Occipital lobe (tissue), 2 donors: Measurements from ENCODE around the gene SCML1. TPM values are rescaled to one million over a fixed set of nuclear protein-coding genes. Genes with fewer than 3 reads are reported as not detected.

Experiments
- DNase-seq: peaks from one replicate; lab custom pipeline; 2025; lab: John Stamatoyannopoulos, UW
- total RNA-seq: library from RNA; depleted of rRNA; stranded (reverse); fragments of >200 nt; gene quantifications from one replicate; pipeline ENCODE4 v1.2.3, GENCODE V29; 2014

Gene SCML1
- total RNA-seq, 1 donor from 2014 or later: 5.6 TPM

DNA sequence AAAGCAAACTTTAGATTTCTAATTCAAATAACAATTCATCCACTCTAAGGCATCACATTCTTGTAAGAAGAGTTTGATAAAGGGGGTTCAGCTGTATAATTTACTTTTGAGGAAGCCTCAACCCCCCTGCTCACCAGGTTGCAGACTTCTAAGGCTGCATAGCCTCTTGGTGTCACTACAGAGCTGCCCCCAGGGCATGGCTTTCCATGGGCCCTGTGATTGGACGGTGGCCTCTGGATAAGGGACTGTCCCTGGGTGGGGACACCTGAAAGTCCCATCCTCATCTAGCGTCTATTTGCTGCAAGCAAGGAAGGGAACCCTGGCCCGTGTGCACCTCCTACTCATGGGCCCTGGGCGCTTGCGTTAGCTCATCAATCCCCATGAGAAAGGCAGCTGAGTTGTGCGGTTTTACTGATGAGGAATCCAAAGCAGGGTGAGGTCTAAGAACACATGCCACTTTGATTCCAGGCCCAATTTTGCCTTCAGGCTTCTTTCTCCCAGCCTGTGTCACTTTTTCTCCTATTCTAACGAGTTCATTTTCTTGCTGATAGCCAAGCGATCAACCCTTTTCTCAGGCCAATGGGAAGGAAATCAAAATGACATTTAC is 51.8 kb downstream of the SCML1 start:
- DNase-seq: no peak

DNA sequence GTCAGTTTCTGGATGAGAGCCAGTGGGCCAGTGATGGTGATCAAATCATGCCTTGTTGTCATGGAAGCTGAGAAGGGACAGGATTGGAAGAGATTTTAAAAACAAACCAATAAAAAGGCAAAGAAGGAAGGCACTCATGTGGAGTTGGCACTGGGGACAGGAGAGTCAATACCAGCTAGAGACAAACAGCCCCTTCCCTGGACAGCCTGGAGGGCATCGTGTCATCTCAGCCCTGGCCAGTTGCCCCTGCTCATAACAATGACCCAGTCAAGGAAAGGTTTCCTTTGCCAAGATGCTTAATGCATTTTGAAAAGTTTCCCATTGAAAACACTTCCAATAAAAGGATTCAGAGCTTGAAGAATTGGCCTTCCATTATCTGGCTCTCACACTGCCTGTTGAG is 55.5 kb downstream of the SCML1 start:
- no peak for DNase-seq

DNA sequence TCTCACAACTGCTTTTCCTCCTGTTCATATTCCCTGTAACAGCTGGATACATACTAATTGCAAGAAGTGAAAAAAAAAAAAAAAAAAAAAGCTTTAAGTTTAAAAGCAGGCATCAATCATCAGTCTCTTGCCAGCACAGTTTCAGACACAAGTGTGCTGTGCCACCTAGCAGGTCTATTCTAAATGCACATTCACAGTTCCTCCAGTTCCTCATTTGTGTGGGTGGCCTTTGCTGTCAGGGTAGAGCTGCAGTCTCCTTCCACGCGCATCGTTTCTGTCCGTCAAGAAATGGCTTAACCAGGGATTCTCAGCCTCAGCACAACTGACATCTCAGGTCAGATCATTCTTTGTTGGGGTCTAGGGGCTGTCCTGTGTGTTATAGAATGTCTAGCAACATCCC is 61.6 kb downstream of the SCML1 start:
- DNase-seq: no peak

DNA sequence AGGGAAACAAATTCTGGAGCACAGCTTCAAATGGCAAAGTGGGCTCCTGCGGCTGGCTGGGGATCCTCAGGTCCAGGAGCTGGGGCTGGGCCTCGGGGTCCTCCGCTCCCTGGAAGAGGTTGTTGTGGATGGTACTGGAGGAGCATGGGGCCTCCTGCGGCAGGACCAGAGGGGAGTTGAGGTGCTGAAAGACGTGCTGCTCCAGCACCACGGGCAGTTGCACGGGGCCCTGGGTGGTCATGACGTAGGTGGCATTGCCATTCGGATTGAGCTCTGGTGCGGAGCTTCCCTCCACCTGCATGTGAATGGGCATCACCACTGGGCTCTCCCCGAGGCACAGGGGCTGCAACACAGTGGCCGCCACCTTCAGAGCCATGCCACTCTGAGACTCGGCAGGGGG is 64.1 kb downstream of the SCML1 start:
- no peak for DNase-seq

DNA sequence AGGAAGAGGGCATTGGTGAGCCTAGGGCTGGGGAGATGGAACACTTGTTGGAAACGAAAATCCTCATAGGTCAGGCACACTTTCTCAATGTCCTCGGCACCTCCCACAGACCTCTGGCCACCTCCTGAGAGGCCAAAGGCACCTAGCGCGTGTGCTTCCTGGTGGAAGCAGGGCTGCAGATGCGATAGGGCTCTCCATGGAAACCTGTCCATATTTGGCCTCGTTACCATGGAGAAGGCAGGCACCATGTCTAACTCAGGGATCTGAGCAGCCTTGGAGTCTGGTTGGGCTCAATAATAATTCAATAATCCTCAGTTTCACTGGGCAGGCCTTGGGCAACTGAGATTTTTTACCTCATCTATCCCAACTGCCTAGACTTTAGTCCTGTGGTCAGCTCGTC is 65.5 kb downstream of the SCML1 start:
- DNase-seq: no peak

DNA sequence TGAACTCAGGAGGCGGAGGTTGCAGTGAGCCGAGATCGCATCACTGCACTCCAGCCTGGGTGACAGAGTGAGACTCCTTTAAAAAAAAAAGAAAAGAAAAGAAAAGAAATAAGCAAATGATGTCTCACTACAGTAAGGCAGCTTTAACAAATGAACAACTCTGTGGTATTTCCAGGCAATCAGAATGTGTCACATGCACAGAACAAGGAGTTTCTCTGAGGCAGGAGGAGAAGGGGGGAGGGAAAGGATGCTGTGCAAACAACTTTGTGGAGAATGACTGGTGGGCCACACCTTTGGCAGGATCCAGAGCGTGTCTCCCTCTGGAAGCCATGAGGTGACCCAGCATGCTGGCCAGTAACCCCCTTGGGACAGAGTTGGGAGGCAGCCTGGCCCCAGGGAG is 66.2 kb downstream of the SCML1 start:
- DNase-seq: no peak

Other genes starting within 250 kb of the SCML1 start
- 3.1 TPM for gene RAI2, start 123.8 kb downstream of the SCML1 start, total RNA-seq